Subcutaneous abdominal adipose tissue (tissue), 5 donors: Measurements from ENCODE around the gene SYTL4.
"Not testable (repeated sequence)": the region's sequence is repeated elsewhere in the genome, so short reads cannot be mapped to it uniquely, and the experiment has no call there.

Experiments
- H3K27ac ChIP-seq: one replicate; pipeline ENCODE4 v1.7.0; 2013; ENCODE audit warnings: low read depth, mild to moderate bottlenecking, inconsistent platforms, low read length, moderate library complexity
- H3K27me3 ChIP-seq, 5 donors: one replicate each; pipeline ENCODE4 v1.7.0; 2013; ENCODE audit warnings: low read length in 5 of 5, inconsistent platforms in 1 of 5; ENCODE audit not compliant: control insufficient read depth in 5 of 5, insufficient read depth in 4 of 5
- H3K36me3 ChIP-seq, 5 donors: one replicate each; pipeline ENCODE4 v1.7.0; 2013; ENCODE audit warnings: low read length in 5 of 5; ENCODE audit not compliant: control insufficient read depth in 5 of 5, insufficient read depth in 5 of 5
- H3K4me1 ChIP-seq, 5 donors: one replicate each; pipeline ENCODE4 v1.7.0; 2013; ENCODE audit warnings: low read length in 5 of 5, mild to moderate bottlenecking in 3 of 5, moderate library complexity in 1 of 5; ENCODE audit not compliant: control insufficient read depth in 5 of 5, insufficient read depth in 5 of 5
- H3K4me3 ChIP-seq, 5 donors: one replicate each; pipeline ENCODE4 v1.7.0; 2013; ENCODE audit warnings: low read length in 5 of 5, low read depth in 1 of 5
- H3K9ac ChIP-seq, 5 donors: one replicate each; pipeline ENCODE4 v1.7.0; 2013; ENCODE audit warnings: low read length in 5 of 5, mild to moderate bottlenecking in 4 of 5, moderate library complexity in 3 of 5
- H3K9me3 ChIP-seq, 5 donors: one replicate each; pipeline ENCODE4 v1.7.0; 2013; ENCODE audit warnings: low read length in 5 of 5; ENCODE audit not compliant: control insufficient read depth in 5 of 5
- donor health status: healthy.
- donor health status: healthy.
- donor health status: healthy.
- donor health status: healthy.
- donor health status: healthy.

SYTL4 gene

GRCh38 chrX:100743009-100743607 is 11.2 kb upstream of the SYTL4 start:
- Histone ChIP-seq H3K4me1 (no peaks in the 10 kb centered on the region), H3K27ac (no peak overlapping the region), H3K27me3 (peaks cover 0 to 17% (median 9%) of the 10 kb centered on the region in 5 donors)

DNA sequence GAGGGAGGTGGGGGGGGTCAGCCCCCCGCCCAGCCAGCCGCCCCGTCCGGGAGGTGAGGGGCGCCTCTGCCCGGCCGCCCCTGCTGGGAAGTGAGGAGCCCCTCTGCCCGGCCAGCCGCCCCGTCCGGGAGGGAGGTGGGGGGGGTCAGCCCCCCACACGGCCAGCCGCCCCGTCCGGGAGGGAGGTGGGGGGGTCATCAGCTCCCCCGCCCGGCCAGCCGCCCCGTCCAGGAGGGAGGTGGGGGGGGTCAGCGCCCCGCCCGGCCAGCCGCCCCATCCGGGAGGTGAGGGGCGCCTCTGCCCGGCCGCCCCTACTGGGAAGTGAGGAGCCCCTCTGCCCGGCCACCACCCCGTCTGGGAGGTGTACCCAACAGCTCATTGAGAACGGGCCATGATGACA is 7.9 kb downstream of the SYTL4 start:
- not testable (repeated sequence) for H3K27me3 ChIP-seq, H3K4me3 ChIP-seq, H3K27ac ChIP-seq, H3K36me3 ChIP-seq, H3K9me3 ChIP-seq, H3K9ac ChIP-seq, H3K4me1 ChIP-seq

More at GRCh38 chrX:100743009-100743607, 11.2 kb upstream of the SYTL4 start:
- no peak overlapping the region for H3K4me3 ChIP-seq
- no peaks in the 10 kb centered on the region for H3K36me3 ChIP-seq
- no peaks in the 10 kb centered on the region for H3K9me3 ChIP-seq
- no peak overlapping the region for H3K9ac ChIP-seq

DNA sequence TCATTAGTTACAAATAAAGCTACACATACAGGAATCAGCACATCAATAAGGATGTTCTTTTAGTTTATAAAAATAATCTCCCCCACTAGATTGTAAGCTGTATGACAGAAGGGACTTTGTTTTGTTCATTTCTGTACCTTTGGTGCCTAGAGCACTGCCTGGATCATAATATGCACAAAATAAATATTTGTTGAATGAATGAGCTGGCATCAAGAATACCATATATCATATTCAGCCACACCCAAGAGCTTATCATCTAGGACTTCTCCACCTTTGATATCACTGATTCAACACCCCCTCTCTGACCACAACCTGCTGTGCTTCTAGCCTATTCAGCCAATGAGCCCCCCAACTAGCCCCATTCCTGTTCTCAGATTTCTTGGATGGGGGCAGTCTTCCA is 10.6 kb downstream of the SYTL4 start:
- Histone ChIP-seq H3K36me3 (no peaks in the 10 kb centered on the region), H3K9ac (no peak overlapping the region), H3K4me3 (no peak overlapping the region), H3K27ac (no peak overlapping the region), H3K4me1 (no peaks in the 10 kb centered on the region), H3K27me3 (no peaks in the 10 kb centered on the region), H3K9me3 (no peaks in the 10 kb centered on the region)

DNA sequence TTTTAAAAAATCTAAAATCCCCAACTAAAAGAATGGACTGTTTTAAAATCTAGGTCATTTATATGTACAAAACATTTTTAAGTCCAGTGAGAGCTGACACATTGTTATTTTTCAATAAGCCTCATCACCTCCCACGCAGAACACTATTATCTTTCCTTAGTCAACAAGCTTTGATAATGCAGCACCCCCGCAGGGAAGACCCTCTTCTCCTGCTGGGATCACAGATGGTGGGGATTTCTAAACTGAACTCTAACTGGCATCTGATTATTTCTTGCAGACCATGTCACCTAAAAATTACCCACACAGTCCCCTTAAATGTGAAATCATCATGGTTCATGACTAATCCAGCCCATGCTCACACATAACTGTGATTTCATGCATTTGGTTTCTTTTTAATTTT is 11.6 kb downstream of the SYTL4 start:
- no peaks in the 10 kb centered on the region for H3K36me3 ChIP-seq
- no peak overlapping the region for H3K4me3 ChIP-seq
- no peaks in the 10 kb centered on the region for H3K4me1 ChIP-seq
- H3K9ac ChIP-seq: no peak overlapping the region
- no peaks in the 10 kb centered on the region for H3K9me3 ChIP-seq
- H3K27ac ChIP-seq: no peak overlapping the region
- no peaks in the 10 kb centered on the region for H3K27me3 ChIP-seq

DNA sequence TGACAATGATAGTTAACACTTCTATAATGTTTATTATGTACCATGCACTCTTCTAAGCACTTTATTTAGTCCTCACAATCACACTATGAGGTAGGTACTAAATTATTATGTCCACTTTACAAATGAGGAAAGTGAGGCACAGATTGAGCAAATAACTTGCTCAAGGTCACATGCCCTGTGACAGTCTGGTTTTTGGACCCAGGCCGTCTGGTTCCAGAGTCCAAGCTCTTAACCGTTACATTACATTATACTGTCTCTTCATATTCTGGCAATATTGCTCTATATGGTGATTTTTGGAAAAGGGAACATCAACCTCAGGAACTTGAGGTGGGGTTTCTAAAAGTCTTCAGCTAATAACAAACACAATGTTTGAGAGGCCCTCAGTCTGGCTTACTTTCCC is 12.8 kb downstream of the SYTL4 start:
- Histone ChIP-seq H3K27me3 (no peaks in the 10 kb centered on the region), H3K4me1 (no peaks in the 10 kb centered on the region), H3K4me3 (no peak overlapping the region), H3K9me3 (no peaks in the 10 kb centered on the region), H3K27ac (no peak overlapping the region), H3K9ac (no peak overlapping the region), H3K36me3 (no peaks in the 10 kb centered on the region)

DNA sequence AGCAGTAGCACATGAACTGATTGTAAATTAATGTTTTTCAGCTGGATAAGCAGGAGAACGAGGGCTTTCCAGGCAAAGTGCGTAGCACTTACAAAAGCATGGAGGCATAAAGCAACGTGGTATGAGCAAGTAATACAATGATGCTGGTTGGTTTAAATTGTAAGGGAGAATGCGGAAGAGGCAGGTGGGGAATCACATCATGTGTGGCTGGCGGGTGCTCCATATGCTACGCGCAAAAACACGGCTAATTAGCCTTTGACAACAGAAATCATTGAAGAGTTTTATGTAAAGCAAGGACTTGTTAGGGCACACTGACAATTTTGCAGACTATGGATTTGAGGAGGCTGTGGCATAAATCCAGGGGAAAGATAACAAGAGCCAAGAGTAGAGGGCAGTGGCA is 14.6 kb downstream of the SYTL4 start:
- Histone ChIP-seq H3K4me3 (no peak overlapping the region), H3K27ac (no peak overlapping the region), H3K4me1 (no peaks in the 10 kb centered on the region)

GRCh38 chrX:100710816-100711215 is 21.1 kb downstream of the SYTL4 start:
- H3K36me3 ChIP-seq: no peaks in the 10 kb centered on the region
- no peak overlapping the region for H3K9ac ChIP-seq
- no peaks in the 10 kb centered on the region for H3K9me3 ChIP-seq
- no peak overlapping the region for H3K27ac ChIP-seq
- H3K4me1 ChIP-seq: peaks cover 0 to 4% (median 0%) of the 10 kb centered on the region in 5 donors
- H3K27me3 ChIP-seq: peaks cover 0 to 6% (median 2%) of the 10 kb centered on the region in 5 donors
- no peak overlapping the region for H3K4me3 ChIP-seq

More for the DNA sequence above, 14.6 kb downstream of the SYTL4 start:
- Histone ChIP-seq H3K36me3 (no peaks in the 10 kb centered on the region), H3K27me3 (no peaks in the 10 kb centered on the region), H3K9me3 (no peaks in the 10 kb centered on the region), H3K9ac (no peak overlapping the region)

DNA sequence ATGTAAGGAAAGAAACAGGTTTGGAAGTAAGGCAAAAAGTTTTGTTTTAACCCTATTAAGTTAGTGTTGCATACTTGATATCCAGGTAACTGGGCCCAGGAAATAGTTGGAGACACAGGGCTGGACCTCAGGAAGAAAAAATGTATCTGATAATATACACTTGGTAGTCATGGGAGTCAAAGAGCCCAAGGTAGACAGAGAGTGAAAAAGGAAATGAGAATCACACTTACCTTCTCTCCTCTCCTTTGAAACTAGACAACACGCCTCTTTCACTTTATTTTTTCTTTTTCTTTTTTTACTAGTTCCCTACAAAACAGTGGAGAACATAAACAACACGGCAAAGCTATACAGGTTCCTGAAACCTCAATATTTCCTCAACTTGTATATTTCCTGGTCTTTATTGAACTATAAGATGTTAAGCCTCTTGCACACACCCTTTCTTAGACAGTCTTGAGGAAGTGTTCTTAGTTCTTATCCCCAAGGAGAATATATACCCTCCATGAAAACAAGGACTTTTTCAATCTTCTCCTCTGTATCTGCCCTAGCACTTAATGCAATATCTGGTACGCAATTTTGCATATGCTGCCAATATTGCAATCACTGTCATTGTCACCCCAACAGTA is 27.2 kb downstream of the SYTL4 start:
- H3K27ac ChIP-seq: no peak overlapping the region
- H3K4me1 ChIP-seq: no peaks in the 10 kb centered on the region
- H3K4me3 ChIP-seq: no peak overlapping the region
- H3K9ac ChIP-seq: no peak overlapping the region
- H3K36me3 ChIP-seq: peaks cover 0 to 8% (median 5%) of the 10 kb centered on the region in 5 donors
- H3K27me3 ChIP-seq: peaks cover 0 to 9% (median 2%) of the 10 kb centered on the region in 5 donors
- no peaks in the 10 kb centered on the region for H3K9me3 ChIP-seq

- no peak overlapping the region for H3K4me3 ChIP-seq
- H3K27me3 ChIP-seq: peaks cover 0 to 10% (median 2%) of the 10 kb centered on the region in 5 donors
- H3K36me3 ChIP-seq: peaks cover 0 to 8% (median 5%) of the 10 kb centered on the region in 5 donors
Measured at GRCh38 chrX:100700809-100701208, 31.1 kb downstream of the SYTL4 start.

DNA sequence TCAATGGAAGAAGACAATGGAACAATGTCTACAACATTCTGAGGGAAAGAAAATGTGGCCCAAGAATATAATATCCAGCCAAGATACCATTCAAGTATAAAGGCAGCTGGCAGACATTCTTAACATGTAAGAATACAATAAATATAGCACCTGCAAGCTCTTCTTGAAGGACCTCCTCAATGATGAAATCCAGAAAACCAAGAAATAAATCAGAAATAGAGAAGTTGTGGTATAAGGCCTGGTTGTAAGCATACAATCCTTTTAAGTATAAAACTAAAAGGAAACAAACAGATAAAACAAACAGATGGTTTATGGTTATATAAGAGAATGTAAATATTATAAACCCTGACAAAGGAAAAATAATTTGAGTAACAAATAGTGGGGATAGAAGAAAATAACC is 33.4 kb downstream of the SYTL4 start:
- H3K9me3 ChIP-seq: no peaks in the 10 kb centered on the region
- no peak overlapping the region for H3K9ac ChIP-seq
- peaks cover 0 to 10% (median 3%) of the 10 kb centered on the region in 5 donors for H3K27me3 ChIP-seq
- H3K27ac ChIP-seq: no peak overlapping the region
- H3K4me3 ChIP-seq: no peak overlapping the region
- peaks cover 0 to 8% (median 5%) of the 10 kb centered on the region in 5 donors for H3K36me3 ChIP-seq
- H3K4me1 ChIP-seq: no peaks in the 10 kb centered on the region

More at GRCh38 chrX:100700809-100701208, 31.1 kb downstream of the SYTL4 start:
- Histone ChIP-seq H3K9ac (no peak overlapping the region), H3K9me3 (no peaks in the 10 kb centered on the region), H3K4me1 (no peaks in the 10 kb centered on the region), H3K27ac (no peak overlapping the region)
